T follicular helper cell (primary cell): Measurements from ENCODE around the gene DUSP22.
"Not testable (repeated sequence)": the region's sequence is repeated elsewhere in the genome, so short reads cannot be mapped to it uniquely, and the experiment has no call there.

Experiments
- DNase-seq: peaks from one replicate; pipeline ENCODE4 v3.0.0-alpha.2; 2020; ENCODE audit warnings: low read depth

DUSP22 gene

DNA sequence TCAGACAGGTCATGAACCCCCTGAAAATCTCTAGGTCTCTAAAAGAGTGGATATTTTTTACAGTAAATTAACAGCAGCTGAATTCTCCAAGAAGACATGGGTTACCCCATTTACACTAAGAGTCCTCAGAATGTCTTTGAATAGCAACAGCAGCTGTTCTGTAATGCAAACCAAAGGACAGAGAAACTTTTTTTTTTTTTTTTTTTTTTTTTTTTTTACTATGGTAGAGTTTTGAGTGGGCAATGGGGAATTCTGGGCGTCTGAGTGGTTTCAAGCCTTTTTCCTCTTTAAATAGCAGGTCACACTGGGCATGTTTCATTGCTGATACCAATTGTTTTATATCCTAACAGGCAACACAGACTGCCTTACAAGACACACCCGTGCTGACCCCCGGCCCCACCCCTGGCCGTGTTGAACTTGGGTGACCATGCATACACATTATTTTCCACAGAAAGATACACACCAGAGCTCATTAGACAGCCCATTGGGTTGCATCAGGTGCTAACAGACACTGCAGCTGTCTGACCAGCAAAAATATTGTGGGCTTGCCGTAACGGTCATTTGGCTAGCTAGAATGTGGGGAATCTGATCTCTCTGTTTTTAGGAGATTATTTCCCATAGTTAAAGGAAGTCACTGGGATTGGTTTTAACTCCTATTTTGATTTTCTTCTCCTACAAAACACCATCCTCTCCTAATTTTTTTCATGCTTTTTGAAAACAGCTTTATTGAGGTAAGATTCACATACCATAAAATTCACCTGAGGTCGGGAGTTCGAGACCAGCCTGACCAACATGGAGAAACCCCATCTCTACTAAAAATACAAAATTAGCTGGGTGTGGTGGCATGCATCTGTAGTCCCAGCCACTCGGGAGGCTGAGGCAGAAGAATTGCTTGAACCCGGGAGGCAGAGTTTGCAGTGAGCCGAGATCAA is 72.6 kb downstream of the DUSP22 start:
- DNase-seq, result no peak

GRCh38 chr6:365835-366234 is 73.5 kb downstream of the DUSP22 start:
- DNase-seq, result no peak

- DNase-seq, result no peak
These were observed 74.4 kb downstream of the DUSP22 start for GRCh38 chr6:366389-367297.

GRCh38 chr6:367298-367794 is 75.1 kb downstream of the DUSP22 start:
- no peak for DNase-seq

DNA sequence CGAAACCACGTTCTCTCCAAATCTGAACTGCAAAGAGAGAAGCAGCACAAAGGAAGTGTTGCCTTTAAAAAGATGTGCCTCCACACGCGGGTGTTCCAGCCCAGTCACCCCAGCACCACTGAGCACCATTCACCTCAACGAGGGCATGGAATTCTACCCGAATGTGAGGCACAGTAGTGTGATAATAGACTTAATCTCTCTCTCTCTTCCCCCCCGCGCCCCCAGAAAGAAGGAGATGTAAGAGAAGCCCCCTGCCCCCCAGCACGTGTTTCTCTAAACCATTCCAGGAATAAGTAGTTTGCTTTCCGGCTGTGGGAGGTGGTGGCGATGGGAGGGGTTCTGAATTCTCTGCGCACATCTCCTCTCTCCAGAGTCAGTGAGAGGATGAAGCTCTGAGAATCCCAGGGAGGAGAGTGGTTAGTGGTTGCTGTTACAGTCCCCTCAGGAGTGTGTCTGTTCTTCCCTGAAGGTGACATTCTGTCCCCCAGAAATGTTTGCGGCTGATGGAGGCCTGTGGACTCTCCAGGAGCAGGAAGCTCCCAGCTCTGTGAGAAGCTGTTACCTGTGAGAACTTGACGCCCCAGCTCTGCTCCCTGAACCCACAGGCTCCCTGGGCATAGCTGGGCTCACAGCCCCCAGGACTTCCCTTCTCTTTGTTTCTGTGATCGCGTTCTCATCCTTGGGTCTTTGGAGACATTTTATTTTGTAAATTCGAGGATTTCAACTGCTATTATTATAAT is 75.8 kb downstream of the DUSP22 start:
- no peak for DNase-seq

GRCh38 chr6:369559-370431 is 77.5 kb downstream of the DUSP22 start:
- no peak for DNase-seq

- DNase-seq, result no peak
These were observed 78.3 kb downstream of the DUSP22 start for GRCh38 chr6:370555-370954.

GRCh38 chr6:371851-372250 is 79.6 kb downstream of the DUSP22 start:
- not testable (repeated sequence) for DNase-seq

DNA sequence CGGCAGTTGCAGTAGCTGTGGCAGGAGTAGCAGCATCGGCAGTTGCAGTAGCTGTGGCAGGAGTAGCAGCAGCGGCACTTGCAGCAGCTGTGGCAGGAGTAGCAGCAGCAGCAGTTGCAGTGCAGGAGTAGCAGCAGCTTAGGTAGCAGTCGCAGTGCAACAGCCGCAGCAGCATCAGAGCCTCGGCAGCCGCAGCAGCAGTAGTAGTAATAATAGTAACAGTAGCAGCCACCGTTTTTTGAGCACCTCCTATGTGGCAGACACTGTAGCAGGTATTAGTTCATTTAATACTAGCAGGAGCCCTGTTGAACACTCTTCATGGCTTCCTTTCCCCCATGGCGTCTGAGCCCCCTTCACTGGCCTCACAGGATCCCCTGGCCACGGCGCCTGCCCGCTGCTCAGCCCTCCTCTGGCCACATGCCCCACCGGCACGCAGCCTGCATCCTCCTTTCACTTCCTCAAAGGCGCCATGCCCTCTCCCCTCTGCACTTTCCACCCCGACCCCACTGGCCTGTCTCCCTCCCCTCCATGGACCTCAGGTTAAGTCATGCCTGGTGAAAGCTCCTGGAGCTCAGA is 80.1 kb downstream of the DUSP22 start:
- DNase-seq, result no peak

DNA sequence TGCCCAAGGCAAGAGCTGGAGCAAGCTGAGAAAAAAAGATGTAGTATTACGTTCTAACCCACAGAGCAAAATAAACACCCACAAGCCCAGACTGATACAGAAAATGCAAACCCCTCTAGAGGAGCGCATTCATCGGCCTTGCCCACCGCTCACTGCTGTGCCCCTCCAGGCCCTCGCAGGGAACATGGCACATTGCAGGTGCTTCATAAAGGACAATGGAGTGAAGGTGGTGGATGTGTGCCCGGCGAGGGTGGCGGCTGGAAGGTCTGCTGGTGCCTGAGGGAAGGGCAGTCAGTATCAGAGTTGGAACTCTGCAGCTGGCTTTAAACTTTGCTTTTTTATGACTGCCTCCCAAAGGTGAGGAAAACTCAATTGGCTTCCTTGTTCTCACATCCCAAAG is 80.7 kb downstream of the DUSP22 start:
- no peak for DNase-seq

- DNase-seq, result no peak
These were observed 81.8 kb downstream of the DUSP22 start for GRCh38 chr6:373773-374724.

GRCh38 chr6:374956-375355 is 82.7 kb downstream of the DUSP22 start:
- no peak for DNase-seq

DNA sequence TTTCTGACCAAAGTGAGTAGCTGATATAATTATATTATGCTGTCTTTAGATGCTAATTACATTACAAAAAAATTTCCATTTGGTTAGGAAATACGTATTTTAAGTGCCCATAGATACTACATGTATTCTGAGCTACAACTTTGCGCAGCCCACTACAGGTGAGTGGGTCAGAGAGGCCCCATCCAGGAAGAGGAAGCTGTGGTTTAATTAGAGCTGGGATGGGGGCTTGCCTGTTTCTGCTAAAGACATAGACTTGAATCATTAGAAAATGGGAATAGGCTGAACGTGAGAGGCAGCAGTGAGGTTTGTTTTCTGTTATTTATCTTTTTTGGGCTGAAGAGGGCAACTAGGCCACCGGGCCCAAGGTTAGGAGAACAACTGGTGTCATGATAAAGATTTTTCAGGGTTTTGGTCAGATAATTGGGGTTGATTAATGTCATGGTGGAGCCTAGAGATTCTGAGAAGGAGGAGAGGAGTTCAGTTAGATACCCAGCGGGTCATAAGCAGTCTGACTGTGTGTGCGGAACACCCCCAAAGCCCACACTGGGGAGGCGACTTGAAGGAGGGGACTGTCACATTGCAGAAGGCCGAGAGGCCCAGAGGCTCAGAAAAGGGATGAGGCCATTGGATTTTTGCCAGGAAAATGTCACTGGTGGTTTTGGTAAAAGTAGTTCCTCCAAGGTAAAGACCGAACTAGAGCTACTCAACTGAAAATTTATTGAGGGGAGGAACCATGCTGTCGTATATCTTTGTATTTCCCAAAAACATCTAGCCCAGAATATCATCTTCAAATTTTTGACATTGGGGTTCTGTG is 84.7 kb downstream of the DUSP22 start:
- no peak for DNase-seq

GRCh38 chr6:377641-378020 is 85.3 kb downstream of the DUSP22 start:
- not testable (repeated sequence) for DNase-seq

DNA sequence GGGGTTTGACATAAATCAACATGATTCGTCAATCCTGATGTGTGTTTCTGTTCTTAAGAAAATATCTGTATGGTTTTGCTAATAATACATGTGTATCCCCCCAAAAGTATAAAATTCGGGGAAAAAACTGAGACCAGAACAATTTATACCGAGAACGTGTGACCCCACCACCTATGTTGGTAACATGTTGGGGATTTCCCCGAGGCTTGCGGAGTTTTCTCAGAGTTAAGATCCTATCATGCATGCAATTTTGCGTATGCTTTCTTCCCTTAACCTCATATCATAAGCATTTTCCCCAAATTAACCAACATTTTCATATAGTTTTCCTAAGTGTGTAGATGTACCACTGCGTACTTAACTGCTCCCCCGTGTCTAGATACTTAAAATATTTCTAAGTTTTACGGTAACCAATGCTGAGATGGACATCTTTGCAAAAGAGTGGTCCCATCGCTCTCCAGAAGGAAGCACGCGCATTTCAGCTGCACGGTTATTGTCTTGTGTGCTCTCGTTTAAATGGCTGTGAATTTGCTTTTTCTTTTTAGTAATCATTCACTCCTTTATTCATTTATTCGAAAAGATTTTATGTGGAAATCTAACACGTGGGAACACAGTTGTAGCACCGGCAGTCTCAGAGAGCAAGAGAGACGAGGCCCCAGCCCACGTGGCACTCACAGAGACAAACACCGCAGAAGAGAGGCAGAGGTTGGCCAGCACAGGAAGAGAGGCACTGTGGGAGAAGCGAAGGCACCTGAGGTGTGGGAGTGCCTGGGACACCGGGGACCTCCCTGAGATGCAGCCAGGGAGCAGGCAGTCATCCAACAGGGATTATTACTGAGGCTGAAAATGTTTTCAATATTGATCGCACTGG is 86.0 kb downstream of the DUSP22 start:
- DNase-seq, result no peak

DNA sequence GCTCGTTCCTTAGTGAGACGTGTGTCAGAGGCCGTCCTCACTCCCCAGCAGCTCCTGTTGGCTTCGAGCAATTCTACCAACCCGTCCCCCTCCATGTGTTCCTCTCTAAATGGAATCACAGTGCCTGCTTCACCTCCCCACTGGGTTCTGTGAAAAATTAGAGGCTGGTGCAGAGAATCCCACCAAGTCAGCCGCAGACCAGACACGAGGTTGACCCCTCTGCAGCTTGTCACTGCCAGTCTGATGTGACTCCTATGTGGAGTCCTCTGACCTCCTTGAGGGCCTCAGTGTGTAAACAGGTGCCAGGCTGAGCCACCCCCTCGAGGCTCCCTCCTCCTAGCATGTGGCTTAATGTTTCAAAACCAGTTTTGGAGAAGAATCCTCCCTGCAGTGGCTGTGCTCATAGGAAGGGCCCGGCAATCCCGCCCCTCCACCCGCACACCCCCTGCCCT is 86.7 kb downstream of the DUSP22 start:
- no peak for DNase-seq

GRCh38 chr6:379410-380181 is 87.3 kb downstream of the DUSP22 start:
- no peak for DNase-seq
